ENCODE results near the gene GNAS. TPM values are rescaled to one million over a fixed set of nuclear protein-coding genes. Genes with fewer than 3 reads are reported as not detected.

GNAS gene
- total and polyA plus RNA-seq, 10 of the 15 experiments (the other 5 are each of a cell fraction or from before 2014, with no cell fraction given), result 209 to 950 (median 394) TPM

- no peaks in the 10 kb centered on the region; the same call in 2 of the 3 replicates for H3K9me3 ChIP-seq (replicated peaks; ENCODE audit: control insufficient read depth, insufficient read depth, low read length)
- no peak overlapping the region for H2AFZ ChIP-seq (ENCODE audit: control insufficient read depth, low read depth, low read length)
- H3K4me2 ChIP-seq (ENCODE audit: control insufficient read depth, insufficient read depth), result no peak overlapping the region
- no peaks in the 10 kb centered on the region for H4K20me1 ChIP-seq (ENCODE audit: control insufficient read depth, insufficient read depth)
- no peaks in the 10 kb centered on the region for H3K4me1 ChIP-seq (ENCODE audit: control insufficient read depth, insufficient read depth, low read length)
- intact Hi-C loops (cut with micrococcal nuclease; ENCODE audit: unreplicated experiment) (loop anchor here (5.0 kb wide), 1 partner anchor 605 kb away; no protein-coding TSS in a partner anchor), in situ Hi-C loops (cut with MboI) (no loop called here)
- no peak overlapping the region for H3K9ac ChIP-seq (ENCODE audit: control insufficient read depth, insufficient read depth, low read length)
- DNase-seq (ENCODE audit: low read depth, low spot score), result no peak
- no peaks in the 10 kb centered on the region for H3K79me2 ChIP-seq (ENCODE audit: control insufficient read depth, insufficient read depth, low read length)
- ChIA-PET POLR2A (no interaction called here), RAD21 (ENCODE audit: unreplicated experiment) (no interaction called here), SMC1A (ENCODE audit: uncharacterized antibody, unreplicated experiment) (interaction anchor here (0.7 to 1.0 kb wide), 2 partner anchors 9 to 10 kb away, joined by 3 read pairs; no protein-coding TSS in a partner anchor), CTCF (interaction anchor here (0.9 kb wide), 1 partner anchor 9 kb away, joined by 3 read pairs; no protein-coding TSS in a partner anchor)
- no peaks in the 10 kb centered on the region; a peak in 1 of 4 replicates for H3K36me3 ChIP-seq (ENCODE audit: control insufficient read depth in 2 of 2, insufficient read depth in 2 of 2, low read length in 1 of 2)
- H3K27ac ChIP-seq (ENCODE audit: control insufficient read depth, insufficient read depth), result no peak overlapping the region
- no TSS peak for BruUV-seq (replicated peaks)
- no peak overlapping the region for H3K4me3 ChIP-seq
- FAIRE-seq, result no peak
- ATAC-seq, result no peak
- no peaks in the 10 kb centered on the region; a peak in 3 of 4 replicates for H3K27me3 ChIP-seq (replicated peaks in 1 of 2; ENCODE audit: control insufficient read depth in 2 of 2, insufficient read depth in 2 of 2, low read length in 1 of 2)
- no peak for TF ChIP-seq MLLT1 (IDR thresholded peaks at IDR 0.05)
- TF ChIP-seq SP1 (IDR thresholded peaks at IDR 0.05; ENCODE audit: low read depth, low read length), result no peak
- TF ChIP-seq CHD1 (IDR thresholded peaks at IDR 0.05; ENCODE audit: low read depth, low read length), result no peak
- no peak for TF ChIP-seq ZNF24 (IDR thresholded peaks at IDR 0.05)
- 29% methylated on average over 1 of the region's 1 CpG for WGBS (ENCODE audit: insufficient coverage, insufficient replicate concordance, low lambda C conversion rate, missing lambda C conversion rate)
Observed at GRCh38 chr20:58837717-58838116, 14.8 kb upstream of the GNAS start.

- Histone ChIP-seq H4K20me1 (ENCODE audit: control insufficient read depth, insufficient read depth) (no peaks in the 10 kb centered on the region), H3K27me3 (replicated peaks in 1 of 2; ENCODE audit: control insufficient read depth in 2 of 2, insufficient read depth in 2 of 2, low read length in 1 of 2) (no peaks in the 10 kb centered on the region; a peak in 3 of 4 replicates), H2AFZ (ENCODE audit: control insufficient read depth, low read depth, low read length) (no peak overlapping the region), H3K9me3 (replicated peaks; ENCODE audit: control insufficient read depth, insufficient read depth, low read length) (no peaks in the 10 kb centered on the region; the same call in 1 of the 3 replicates), H3K4me2 (ENCODE audit: control insufficient read depth, insufficient read depth) (no peak overlapping the region), H3K4me3 (no peak overlapping the region), H3K36me3 (ENCODE audit: control insufficient read depth in 2 of 2, insufficient read depth in 2 of 2, low read length in 1 of 2) (no peaks in the 10 kb centered on the region; a peak in 1 of 4 replicates), H3K9ac (ENCODE audit: control insufficient read depth, insufficient read depth, low read length) (no peak overlapping the region), H3K79me2 (ENCODE audit: control insufficient read depth, insufficient read depth, low read length) (no peaks in the 10 kb centered on the region), H3K27ac (ENCODE audit: control insufficient read depth, insufficient read depth) (no peak overlapping the region), H3K4me1 (ENCODE audit: control insufficient read depth, insufficient read depth, low read length) (no peaks in the 10 kb centered on the region)
- FAIRE-seq, result no peak
- ChIA-PET CTCF (interaction anchor here (0.9 kb wide), 1 partner anchor 9 kb away, joined by 3 read pairs; no protein-coding TSS in a partner anchor), SMC1A (ENCODE audit: uncharacterized antibody, unreplicated experiment) (interaction anchor here (1.0 kb wide), 1 partner anchor 8 kb away, joined by 3 read pairs; no protein-coding TSS in a partner anchor), RAD21 (ENCODE audit: unreplicated experiment) (no interaction called here), POLR2A (no interaction called here)
- intact Hi-C loops (cut with micrococcal nuclease; ENCODE audit: unreplicated experiment), result loop anchor here (5.0 kb wide), 1 partner anchor 606 kb away; no protein-coding TSS in a partner anchor
- no peak for ATAC-seq
- WGBS (ENCODE audit: insufficient coverage, insufficient replicate concordance, low lambda C conversion rate, missing lambda C conversion rate), result 74% methylated on average over 4 of the region's 4 CpGs
- no TSS peak for BruUV-seq (replicated peaks)
- in situ Hi-C loops (cut with MboI), result no loop called here
- DNase-seq (ENCODE audit: low read depth, low spot score), result no peak
- no peak for TF ChIP-seq PBX3 (IDR thresholded peaks at IDR 0.05; ENCODE audit: insufficient replicate concordance, low read depth, low read length)
- no peak for TF ChIP-seq ZNF592 (IDR thresholded peaks at IDR 0.05)
- TF ChIP-seq ASH2L (IDR thresholded peaks at IDR 0.05; ENCODE audit: borderline replicate concordance, low read depth), result no peak
- no peak for TF ChIP-seq POLR2AphosphoS2 (IDR thresholded peaks at IDR 0.05; ENCODE audit: low read depth, low read length)
- TF ChIP-seq SIX5 (IDR thresholded peaks at IDR 0.05; ENCODE audit: low read depth, low read length, severe bottlenecking), result no peak
- no peak for TF ChIP-seq NRF1 (conservative IDR thresholded peaks at IDR 0.05; ENCODE audit: low read depth, low read length)
Observed at GRCh38 chr20:58838174-58838573, 14.3 kb upstream of the GNAS start.
